ENCODE data around the gene SYNDIG1L. TPM values are rescaled to one million over a fixed set of nuclear protein-coding genes. Genes with fewer than 3 reads are reported as not detected.

The SYNDIG1L gene
- total and polyA plus RNA-seq, 3 donors from 2014 or later, result 0.16 to 0.25 (median 0.21) TPM

DNA sequence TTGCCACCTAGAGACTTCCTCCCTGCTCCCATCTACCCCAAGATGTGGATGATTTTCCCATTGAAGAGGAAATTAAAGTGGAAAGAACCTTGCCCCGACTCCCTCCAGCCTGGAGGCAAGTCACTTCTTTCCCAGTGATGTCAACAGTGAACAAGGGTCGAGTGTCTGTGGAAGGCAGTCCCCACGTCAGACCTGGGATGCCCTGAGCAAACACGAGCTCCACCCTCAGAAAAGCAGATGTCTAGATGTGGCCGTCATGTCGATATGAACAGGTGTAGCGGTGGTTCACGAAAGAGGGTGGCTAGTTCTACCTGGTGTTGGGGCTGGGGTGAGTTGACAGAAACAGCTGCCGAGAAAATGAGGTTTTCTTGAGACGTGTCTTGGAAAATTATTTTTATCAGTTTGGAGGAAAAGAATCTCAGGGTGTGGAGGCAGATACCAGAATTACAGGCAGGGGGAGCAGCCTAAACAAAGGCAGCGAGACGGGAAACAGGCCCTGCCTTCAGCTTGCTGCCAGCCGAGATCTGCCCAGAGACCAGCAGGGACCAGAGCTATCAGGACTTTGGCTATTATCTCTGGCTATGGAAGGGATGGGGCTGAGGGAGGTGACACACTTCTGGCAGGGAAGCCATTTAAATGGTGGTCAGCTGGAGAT, 25.9 kb downstream of the SYNDIG1L start:
- Histone ChIP-seq H3K27ac (no peak overlapping the region), H3K27me3 (no peaks in the 10 kb centered on the region), H3K9me3 (no peaks in the 10 kb centered on the region), H3K4me1 (peaks cover 11% of the 10 kb centered on the region), H3K4me3 (no peak overlapping the region), H3K36me3 (ENCODE audit: low read depth, missing control alignments) (no peaks in the 10 kb centered on the region)
- TF ChIP-seq, protein P1, sequence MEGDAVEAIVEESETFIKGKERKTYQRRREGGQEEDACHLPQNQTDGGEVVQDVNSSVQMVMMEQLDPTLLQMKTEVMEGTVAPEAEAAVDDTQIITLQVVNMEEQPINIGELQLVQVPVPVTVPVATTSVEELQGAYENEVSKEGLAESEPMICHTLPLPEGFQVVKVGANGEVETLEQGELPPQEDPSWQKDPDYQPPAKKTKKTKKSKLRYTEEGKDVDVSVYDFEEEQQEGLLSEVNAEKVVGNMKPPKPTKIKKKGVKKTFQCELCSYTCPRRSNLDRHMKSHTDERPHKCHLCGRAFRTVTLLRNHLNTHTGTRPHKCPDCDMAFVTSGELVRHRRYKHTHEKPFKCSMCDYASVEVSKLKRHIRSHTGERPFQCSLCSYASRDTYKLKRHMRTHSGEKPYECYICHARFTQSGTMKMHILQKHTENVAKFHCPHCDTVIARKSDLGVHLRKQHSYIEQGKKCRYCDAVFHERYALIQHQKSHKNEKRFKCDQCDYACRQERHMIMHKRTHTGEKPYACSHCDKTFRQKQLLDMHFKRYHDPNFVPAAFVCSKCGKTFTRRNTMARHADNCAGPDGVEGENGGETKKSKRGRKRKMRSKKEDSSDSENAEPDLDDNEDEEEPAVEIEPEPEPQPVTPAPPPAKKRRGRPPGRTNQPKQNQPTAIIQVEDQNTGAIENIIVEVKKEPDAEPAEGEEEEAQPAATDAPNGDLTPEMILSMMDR (IDR thresholded peaks at IDR 0.05), result no peak
- no peak for TF ChIP-seq POLR2A (IDR thresholded peaks at IDR 0.05)
- no peak for DNase-seq
- intact Hi-C loops (cut with DNase I; ENCODE audit: low total_unique reads), result no loop called here
- WGBS, 2 donors, result 63 to 72% methylated on average over 13 of the region's 13 CpGs

- Histone ChIP-seq H3K4me1 (no peaks in the 10 kb centered on the region), H3K36me3 (ENCODE audit: low read depth, missing control alignments) (no peaks in the 10 kb centered on the region), H3K27ac (no peak overlapping the region), H3K9me3 (no peaks in the 10 kb centered on the region), H3K27me3 (no peaks in the 10 kb centered on the region), H3K4me3 (no peak overlapping the region)
- DNase-seq, result no peak
- WGBS, 2 donors, result 59 to 75% methylated on average over 4 of the region's 4 CpGs
- intact Hi-C loops (cut with DNase I; ENCODE audit: low total_unique reads), result no loop called here
- no peak for TF ChIP-seq POLR2A (IDR thresholded peaks at IDR 0.05)
- TF ChIP-seq, protein P1 (IDR thresholded peaks at IDR 0.05), result no peak
Measured at GRCh38 chr14:74395094-74395493, 30.9 kb downstream of the SYNDIG1L start.

GRCh38 chr14:74394549-74394948, 31.5 kb downstream of the SYNDIG1L start:
- TF ChIP-seq POLR2A (IDR thresholded peaks at IDR 0.05), result no peak
- TF ChIP-seq, protein P1 (IDR thresholded peaks at IDR 0.05), result no peak
- Histone ChIP-seq H3K27ac (no peak overlapping the region), H3K36me3 (ENCODE audit: low read depth, missing control alignments) (no peaks in the 10 kb centered on the region), H3K27me3 (no peaks in the 10 kb centered on the region), H3K4me1 (no peaks in the 10 kb centered on the region), H3K4me3 (no peak overlapping the region), H3K9me3 (no peaks in the 10 kb centered on the region)
- intact Hi-C loops (cut with DNase I; ENCODE audit: low total_unique reads), result no loop called here
- DNase-seq, result no peak
- 65 to 67% methylated on average over 2 of the region's 2 CpGs for WGBS, 2 donors

GRCh38 chr14:74392616-74393570, 33.1 kb downstream of the SYNDIG1L start:
- WGBS, 2 donors, result 88 to 92% methylated on average over 16 of the region's 16 CpGs
- Histone ChIP-seq H3K9me3 (no peaks in the 10 kb centered on the region), H3K27ac (no peak overlapping the region), H3K4me1 (no peaks in the 10 kb centered on the region), H3K36me3 (ENCODE audit: low read depth, missing control alignments) (no peaks in the 10 kb centered on the region), H3K27me3 (no peaks in the 10 kb centered on the region), H3K4me3 (no peak overlapping the region)
- DNase-seq, result no peak
- TF ChIP-seq, protein P1 (IDR thresholded peaks at IDR 0.05), result no peak
- TF ChIP-seq POLR2A (IDR thresholded peaks at IDR 0.05), result no peak
- intact Hi-C loops (cut with DNase I; ENCODE audit: low total_unique reads), result no loop called here

Measured in testis (tissue), 3 donors.